Measurements from ENCODE around the gene PSMB8. TPM values are rescaled to one million over a fixed set of nuclear protein-coding genes. Genes with fewer than 3 reads are reported as not detected.

The PSMB8 gene
- total and polyA plus RNA-seq, 8 donors = 37.9 to 122 (median 42.9) TPM

GRCh38 chr6:32832535-32832934 is 11.3 kb downstream of the PSMB8 start:
- Histone ChIP-seq H3K27me3 (no peaks in the 10 kb centered on the region), H3K4me1 (peaks cover 5 to 23% of the 10 kb centered on the region in 2 donors), H3K9me3 (no peaks in the 10 kb centered on the region), H3K36me3 (peaks cover 0 to 83% of the 10 kb centered on the region in 2 donors), H3K27ac (no peak overlapping the region), H3K4me3 (no peak overlapping the region)
- no peak for DNase-seq
- ATAC-seq = no peak
- intact Hi-C loops (cut with DNase I) = no loop called here
- TF ChIP-seq CTCF (IDR thresholded peaks at IDR 0.05) = no peak

GRCh38 chr6:32830936-32831335 is 12.9 kb downstream of the PSMB8 start:
- Histone ChIP-seq H3K9me3 (no peaks in the 10 kb centered on the region), H3K4me1 (peaks cover 0 to 11% of the 10 kb centered on the region in 2 donors), H3K4me3 (no peak overlapping the region), H3K27ac (no peak overlapping the region), H3K27me3 (no peaks in the 10 kb centered on the region), H3K36me3 (peaks cover 0 to 85% of the 10 kb centered on the region in 2 donors)
- no peak for TF ChIP-seq CTCF (IDR thresholded peaks at IDR 0.05)
- intact Hi-C loops (cut with DNase I) = no loop called here
- DNase-seq (no peak), ATAC-seq (no peak)

GRCh38 chr6:32830017-32830416 is 13.8 kb downstream of the PSMB8 start:
- Histone ChIP-seq H3K4me1 (peaks cover 0 to 11% of the 10 kb centered on the region in 2 donors), H3K36me3 (peaks cover 0 to 76% of the 10 kb centered on the region in 2 donors), H3K27ac (no peak overlapping the region), H3K27me3 (no peaks in the 10 kb centered on the region), H3K4me3 (no peak overlapping the region), H3K9me3 (no peaks in the 10 kb centered on the region)
- no peak for TF ChIP-seq CTCF (IDR thresholded peaks at IDR 0.05)
- DNase-seq = no peak
- ATAC-seq = no peak
- intact Hi-C loops (cut with DNase I) = no loop called here

- ATAC-seq = peak; percentile 22
Measured at GRCh38 chr6:32829495-32829894, 14.4 kb downstream of the PSMB8 start.

GRCh38 chr6:32827025-32827424 is 16.8 kb downstream of the PSMB8 start:
- DNase-seq (no peak), ATAC-seq (no peak)
- peaks cover 0 to 52% of the 10 kb centered on the region in 2 donors for H3K36me3 ChIP-seq
- TF ChIP-seq CTCF (IDR thresholded peaks at IDR 0.05) = no peak
- H3K27ac ChIP-seq = no peak overlapping the region
- peaks cover 0 to 4% of the 10 kb centered on the region in 2 donors for H3K4me1 ChIP-seq
- H3K27me3 ChIP-seq = no peaks in the 10 kb centered on the region
- intact Hi-C loops (cut with DNase I) = no loop called here
- H3K4me3 ChIP-seq = no peak overlapping the region
- no peaks in the 10 kb centered on the region for H3K9me3 ChIP-seq

More at GRCh38 chr6:32829495-32829894, 14.4 kb downstream of the PSMB8 start:
- peaks cover 0 to 71% of the 10 kb centered on the region in 2 donors for H3K36me3 ChIP-seq
- no peak overlapping the region for H3K27ac ChIP-seq
- H3K27me3 ChIP-seq = no peaks in the 10 kb centered on the region
- intact Hi-C loops (cut with DNase I) = no loop called here
- TF ChIP-seq CTCF (IDR thresholded peaks at IDR 0.05) = no peak
- H3K4me3 ChIP-seq = no peak overlapping the region
- H3K4me1 ChIP-seq = peaks cover 0 to 11% of the 10 kb centered on the region in 2 donors
- H3K9me3 ChIP-seq = no peaks in the 10 kb centered on the region
- no peak for DNase-seq
